ENCODE measurements around the gene HGF.

Gene HGF

DNA sequence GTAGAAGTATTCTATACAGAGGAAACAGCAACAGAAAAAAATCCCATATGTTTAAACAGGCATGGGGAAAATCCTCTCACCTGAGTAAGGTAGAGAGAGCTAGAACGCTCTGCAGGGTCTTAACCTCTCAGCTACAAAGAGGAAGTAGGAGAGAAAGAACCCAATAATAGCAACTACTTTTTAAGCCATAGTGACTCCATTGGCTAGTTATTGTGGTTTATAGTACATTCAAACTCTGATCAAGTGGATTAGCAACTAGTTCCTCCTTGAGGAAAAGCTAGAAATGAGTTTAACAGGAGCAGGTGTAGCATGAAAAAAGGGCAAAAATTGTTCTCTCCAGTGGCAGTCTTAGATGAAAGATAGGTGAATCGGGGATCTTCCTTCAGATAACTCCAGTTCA, 89.7 kb downstream of the HGF start:
- no peaks in the 10 kb centered on the region for H3K79me2 ChIP-seq (ENCODE audit: insufficient read depth, low read length)
- no peak for TF ChIP-seq EZH2phosphoT487 (IDR thresholded peaks at IDR 0.05; ENCODE audit: borderline replicate concordance)
- TF ChIP-seq, protein P1, sequence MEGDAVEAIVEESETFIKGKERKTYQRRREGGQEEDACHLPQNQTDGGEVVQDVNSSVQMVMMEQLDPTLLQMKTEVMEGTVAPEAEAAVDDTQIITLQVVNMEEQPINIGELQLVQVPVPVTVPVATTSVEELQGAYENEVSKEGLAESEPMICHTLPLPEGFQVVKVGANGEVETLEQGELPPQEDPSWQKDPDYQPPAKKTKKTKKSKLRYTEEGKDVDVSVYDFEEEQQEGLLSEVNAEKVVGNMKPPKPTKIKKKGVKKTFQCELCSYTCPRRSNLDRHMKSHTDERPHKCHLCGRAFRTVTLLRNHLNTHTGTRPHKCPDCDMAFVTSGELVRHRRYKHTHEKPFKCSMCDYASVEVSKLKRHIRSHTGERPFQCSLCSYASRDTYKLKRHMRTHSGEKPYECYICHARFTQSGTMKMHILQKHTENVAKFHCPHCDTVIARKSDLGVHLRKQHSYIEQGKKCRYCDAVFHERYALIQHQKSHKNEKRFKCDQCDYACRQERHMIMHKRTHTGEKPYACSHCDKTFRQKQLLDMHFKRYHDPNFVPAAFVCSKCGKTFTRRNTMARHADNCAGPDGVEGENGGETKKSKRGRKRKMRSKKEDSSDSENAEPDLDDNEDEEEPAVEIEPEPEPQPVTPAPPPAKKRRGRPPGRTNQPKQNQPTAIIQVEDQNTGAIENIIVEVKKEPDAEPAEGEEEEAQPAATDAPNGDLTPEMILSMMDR (conservative IDR thresholded peaks at IDR 0.05; ENCODE audit: low read length): no peak
- no peak overlapping the region for H3K4me3 ChIP-seq (ENCODE audit: low read length, poor library complexity, severe bottlenecking)
- no peaks in the 10 kb centered on the region for H3K36me3 ChIP-seq (ENCODE audit: insufficient read depth, low read length)
- H3K9me3 ChIP-seq (ENCODE audit: insufficient read depth, low read depth, low read length): no peaks in the 10 kb centered on the region
- no peaks in the 10 kb centered on the region for H3K4me1 ChIP-seq (ENCODE audit: insufficient read depth, low read length, poor library complexity, severe bottlenecking)
- no peak overlapping the region for H2AFZ ChIP-seq (ENCODE audit: low read length)
- no peaks in the 10 kb centered on the region for H3F3A ChIP-seq (ENCODE audit: low read depth)
- no peak overlapping the region for H3K9ac ChIP-seq (ENCODE audit: low read depth, low read length, poor library complexity, severe bottlenecking)
- H3K27me3 ChIP-seq (ENCODE audit: insufficient read depth, low read length, poor library complexity, severe bottlenecking): no peaks in the 10 kb centered on the region
- H3K4me2 ChIP-seq (ENCODE audit: low read depth, low read length, poor library complexity, severe bottlenecking): no peak overlapping the region
- no peaks in the 10 kb centered on the region for H4K20me1 ChIP-seq (ENCODE audit: insufficient read depth, low read length, poor library complexity, severe bottlenecking)
- no peaks in the 10 kb centered on the region for H3K9me2 ChIP-seq (replicated peaks; ENCODE audit: low read depth, low read length)

DNA sequence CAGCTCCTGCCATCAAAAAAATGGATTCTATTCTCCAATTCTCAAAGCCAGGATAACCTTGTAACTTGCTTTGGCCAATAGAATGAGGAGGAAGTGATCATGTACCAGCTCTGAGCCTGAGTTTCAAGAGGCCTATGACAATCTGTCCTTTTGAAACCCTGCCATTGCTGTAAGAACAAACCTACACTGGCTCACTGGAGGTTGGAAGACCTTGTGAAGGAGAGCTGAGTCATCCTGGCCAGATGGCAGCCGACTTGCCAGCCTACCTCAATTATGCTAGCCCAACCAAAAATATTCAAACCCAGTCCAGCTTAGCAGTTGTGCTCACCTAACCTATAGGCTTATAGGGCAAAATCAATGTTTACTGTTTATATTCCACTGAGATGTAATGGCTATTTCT, 93.0 kb downstream of the HGF start:
- H3K4me1 ChIP-seq (ENCODE audit: insufficient read depth, low read length, poor library complexity, severe bottlenecking): no peaks in the 10 kb centered on the region
- no peaks in the 10 kb centered on the region for H3F3A ChIP-seq (ENCODE audit: low read depth)
- H3K9ac ChIP-seq (ENCODE audit: low read depth, low read length, poor library complexity, severe bottlenecking): no peak overlapping the region
- no peaks in the 10 kb centered on the region for H3K27me3 ChIP-seq (ENCODE audit: insufficient read depth, low read length, poor library complexity, severe bottlenecking)
- no peaks in the 10 kb centered on the region for H3K36me3 ChIP-seq (ENCODE audit: insufficient read depth, low read length)
- no peaks in the 10 kb centered on the region for H4K20me1 ChIP-seq (ENCODE audit: insufficient read depth, low read length, poor library complexity, severe bottlenecking)
- no peaks in the 10 kb centered on the region for H3K79me2 ChIP-seq (ENCODE audit: insufficient read depth, low read length)
- no peaks in the 10 kb centered on the region for H3K9me3 ChIP-seq (ENCODE audit: insufficient read depth, low read depth, low read length)
- H3K9me2 ChIP-seq (replicated peaks; ENCODE audit: low read depth, low read length): no peaks in the 10 kb centered on the region
- H3K4me2 ChIP-seq (ENCODE audit: low read depth, low read length, poor library complexity, severe bottlenecking): no peak overlapping the region
- TF ChIP-seq, protein P1 (conservative IDR thresholded peaks at IDR 0.05; ENCODE audit: low read length): no peak
- TF ChIP-seq EZH2phosphoT487 (IDR thresholded peaks at IDR 0.05; ENCODE audit: borderline replicate concordance): no peak
- H2AFZ ChIP-seq (ENCODE audit: low read length): peak overlapping the region; percentile 32
- H3K4me3 ChIP-seq (ENCODE audit: low read length, poor library complexity, severe bottlenecking): no peak overlapping the region

- H3K4me2 ChIP-seq (ENCODE audit: low read depth, low read length, poor library complexity, severe bottlenecking): no peak overlapping the region
- peak overlapping the region; percentile 32 for H2AFZ ChIP-seq (ENCODE audit: low read length)
- no peaks in the 10 kb centered on the region for H3K27me3 ChIP-seq (ENCODE audit: insufficient read depth, low read length, poor library complexity, severe bottlenecking)
- no peaks in the 10 kb centered on the region for H3K79me2 ChIP-seq (ENCODE audit: insufficient read depth, low read length)
- H3F3A ChIP-seq (ENCODE audit: low read depth): no peaks in the 10 kb centered on the region
- no peaks in the 10 kb centered on the region for H4K20me1 ChIP-seq (ENCODE audit: insufficient read depth, low read length, poor library complexity, severe bottlenecking)
- H3K9me3 ChIP-seq (ENCODE audit: insufficient read depth, low read depth, low read length): no peaks in the 10 kb centered on the region
- no peak overlapping the region for H3K4me3 ChIP-seq (ENCODE audit: low read length, poor library complexity, severe bottlenecking)
- H3K9ac ChIP-seq (ENCODE audit: low read depth, low read length, poor library complexity, severe bottlenecking): no peak overlapping the region
- H3K36me3 ChIP-seq (ENCODE audit: insufficient read depth, low read length): no peaks in the 10 kb centered on the region
- no peaks in the 10 kb centered on the region for H3K9me2 ChIP-seq (replicated peaks; ENCODE audit: low read depth, low read length)
- H3K4me1 ChIP-seq (ENCODE audit: insufficient read depth, low read length, poor library complexity, severe bottlenecking): no peaks in the 10 kb centered on the region
- TF ChIP-seq, protein P1 (conservative IDR thresholded peaks at IDR 0.05; ENCODE audit: low read length): no peak
- TF ChIP-seq EZH2phosphoT487 (IDR thresholded peaks at IDR 0.05; ENCODE audit: borderline replicate concordance): no peak
These were observed 93.6 kb downstream of the HGF start for GRCh38 chr7:81676105-81676811.

All from Loucy (cell line).